Nephron progenitor cell (in vitro differentiated cells): ENCODE measurements around the gene KCNA1.

ENCODE experiments used
- DNase-seq: peaks from one replicate; pipeline ENCODE4 v3.0.0; 2021
- H3K27ac Mint-ChIP-seq: 2 replicates; pipeline ENCODE4 v1.8.0; 2021; ENCODE audit warnings: mild to moderate bottlenecking, moderate library complexity, mixed read lengths
- H3K27me3 Mint-ChIP-seq: 2 replicates; pipeline ENCODE4 v1.8.0; 2021; ENCODE audit warnings: mild to moderate bottlenecking, low read depth, mixed read lengths; ENCODE audit not compliant: poor library complexity
- H3K36me3 Mint-ChIP-seq: 2 replicates; pipeline ENCODE4 v1.8.0; 2021; ENCODE audit warnings: low read depth, mixed read lengths
- H3K4me1 Mint-ChIP-seq: 2 replicates; pipeline ENCODE4 v1.8.0; 2021; ENCODE audit warnings: mixed read lengths
- H3K4me3 Mint-ChIP-seq: 2 replicates; pipeline ENCODE4 v1.8.0; 2021; ENCODE audit warnings: mild to moderate bottlenecking, moderate library complexity, mixed read lengths
- H3K9me3 Mint-ChIP-seq: 2 replicates; pipeline ENCODE4 v1.8.0; 2021; ENCODE audit warnings: mild to moderate bottlenecking, moderate library complexity, mixed read lengths
- TF ChIP-seq, protein P1 (sequence below): fragments of 200-600 bp; sonication (generic); IDR thresholded peaks from 2 replicates; pipeline ENCODE4 v1.5.0; 2021; ENCODE audit warnings: antibody characterized with exemption

Gene KCNA1

DNA sequence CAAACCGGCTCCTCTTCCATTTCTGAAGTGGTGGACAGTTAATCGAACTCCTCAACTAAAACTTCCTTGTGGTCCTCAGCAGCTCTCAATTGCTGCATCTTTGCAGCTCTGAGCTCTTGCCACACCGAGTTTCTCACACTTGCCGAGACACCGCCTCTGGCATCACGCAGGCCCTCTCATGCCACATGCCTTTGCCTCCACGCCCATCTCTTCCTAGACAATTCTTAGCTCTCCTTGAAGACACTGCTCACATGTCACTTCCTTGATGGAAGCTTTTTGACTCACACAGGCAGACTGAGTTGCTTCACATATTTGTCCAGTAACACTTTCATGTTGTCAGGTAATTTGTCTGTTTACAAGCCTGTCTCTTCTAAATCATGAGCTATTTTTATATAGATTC, 29.2 kb downstream of the KCNA1 start:
- Mint-ChIP-seq H3K27me3 (peaks cover 9% of the 10 kb centered on the region), H3K36me3 (no peaks in the 10 kb centered on the region), H3K4me1 (no peaks in the 10 kb centered on the region), H3K27ac (no peak overlapping the region), H3K4me3 (no peak overlapping the region), H3K9me3 (no peaks in the 10 kb centered on the region)
- DNase-seq = no peak
- TF ChIP-seq, protein P1, sequence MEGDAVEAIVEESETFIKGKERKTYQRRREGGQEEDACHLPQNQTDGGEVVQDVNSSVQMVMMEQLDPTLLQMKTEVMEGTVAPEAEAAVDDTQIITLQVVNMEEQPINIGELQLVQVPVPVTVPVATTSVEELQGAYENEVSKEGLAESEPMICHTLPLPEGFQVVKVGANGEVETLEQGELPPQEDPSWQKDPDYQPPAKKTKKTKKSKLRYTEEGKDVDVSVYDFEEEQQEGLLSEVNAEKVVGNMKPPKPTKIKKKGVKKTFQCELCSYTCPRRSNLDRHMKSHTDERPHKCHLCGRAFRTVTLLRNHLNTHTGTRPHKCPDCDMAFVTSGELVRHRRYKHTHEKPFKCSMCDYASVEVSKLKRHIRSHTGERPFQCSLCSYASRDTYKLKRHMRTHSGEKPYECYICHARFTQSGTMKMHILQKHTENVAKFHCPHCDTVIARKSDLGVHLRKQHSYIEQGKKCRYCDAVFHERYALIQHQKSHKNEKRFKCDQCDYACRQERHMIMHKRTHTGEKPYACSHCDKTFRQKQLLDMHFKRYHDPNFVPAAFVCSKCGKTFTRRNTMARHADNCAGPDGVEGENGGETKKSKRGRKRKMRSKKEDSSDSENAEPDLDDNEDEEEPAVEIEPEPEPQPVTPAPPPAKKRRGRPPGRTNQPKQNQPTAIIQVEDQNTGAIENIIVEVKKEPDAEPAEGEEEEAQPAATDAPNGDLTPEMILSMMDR = no peak

DNA sequence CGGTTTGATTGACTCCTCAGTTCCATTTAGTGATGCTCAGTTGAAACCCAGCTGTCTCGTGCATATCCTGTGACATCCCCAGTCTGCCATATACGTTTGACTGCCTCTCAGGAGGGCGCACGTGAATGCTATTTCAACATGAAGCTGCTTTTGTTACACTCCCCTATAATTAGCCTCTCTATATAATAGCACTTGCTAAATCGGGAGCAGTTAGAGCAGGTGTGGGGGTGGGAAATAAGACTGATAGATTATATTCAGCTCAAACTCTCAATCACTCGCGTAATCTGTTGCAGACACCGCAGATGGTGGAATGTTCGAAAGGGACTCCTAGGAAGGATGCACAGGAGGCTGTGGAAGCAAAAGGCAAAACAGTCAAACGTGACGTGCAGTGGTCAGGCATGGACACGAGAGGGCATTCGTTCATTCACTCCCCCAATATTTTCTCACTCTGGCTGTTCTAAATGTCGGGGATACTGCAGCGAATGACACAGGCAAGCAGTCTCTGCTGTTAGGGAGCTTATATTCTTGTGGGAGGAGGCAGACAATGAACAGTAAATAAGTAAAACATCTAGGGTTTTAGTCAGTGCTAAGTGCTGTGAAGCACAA, 29.8 kb downstream of the KCNA1 start:
- TF ChIP-seq, protein P1 = no peak
- Mint-ChIP-seq H3K27ac (no peak overlapping the region), H3K27me3 (peaks cover 9% of the 10 kb centered on the region), H3K9me3 (no peaks in the 10 kb centered on the region), H3K36me3 (no peaks in the 10 kb centered on the region), H3K4me3 (no peak overlapping the region), H3K4me1 (no peaks in the 10 kb centered on the region)
- no peak for DNase-seq

DNA sequence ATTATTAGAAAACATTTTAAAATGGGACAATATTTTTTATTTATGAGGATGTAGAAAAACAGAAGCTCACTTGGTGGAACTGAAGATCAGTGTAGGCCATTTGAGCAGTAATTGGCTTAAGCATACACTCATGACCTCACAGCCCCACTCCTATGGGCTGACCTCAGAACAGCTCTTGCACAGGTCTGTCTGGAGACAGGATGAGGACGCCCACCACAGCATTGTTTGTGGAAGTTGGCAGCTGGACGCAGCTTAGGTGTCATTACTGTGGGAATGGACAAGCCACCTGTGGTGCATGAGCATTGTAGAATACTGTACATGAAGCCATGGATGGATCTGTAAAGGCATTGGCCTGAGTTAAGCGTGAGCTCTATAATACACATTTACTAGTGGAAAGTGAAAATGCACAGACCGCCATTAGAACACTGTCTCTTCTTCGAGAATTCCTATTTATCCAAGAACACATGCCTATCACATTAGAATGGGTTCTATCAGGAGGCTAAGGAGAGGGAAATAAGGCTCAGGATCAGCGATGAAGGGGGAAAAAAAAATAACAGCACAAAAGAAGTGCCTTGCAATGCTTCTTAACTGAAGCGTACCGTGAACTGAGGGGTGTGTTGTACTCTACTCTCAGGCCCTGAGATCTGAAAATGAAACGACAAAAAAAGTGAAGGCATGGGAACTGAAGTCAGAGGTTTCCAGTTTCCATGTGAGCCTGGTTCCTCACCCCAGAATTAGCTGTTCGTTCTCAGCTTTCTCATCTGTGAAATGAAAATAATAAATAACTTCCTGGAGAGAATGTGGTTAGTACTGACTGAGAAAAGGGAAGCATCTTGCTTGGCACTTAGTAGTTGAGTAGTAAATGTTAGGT, 33.6 kb downstream of the KCNA1 start:
- Mint-ChIP-seq H3K36me3 (no peaks in the 10 kb centered on the region), H3K4me1 (peaks cover 19% of the 10 kb centered on the region), H3K4me3 (no peak overlapping the region), H3K9me3 (no peaks in the 10 kb centered on the region), H3K27me3 (peaks cover 10% of the 10 kb centered on the region), H3K27ac (no peak overlapping the region)
- TF ChIP-seq, protein P1 = no peak
- no peak for DNase-seq

DNA sequence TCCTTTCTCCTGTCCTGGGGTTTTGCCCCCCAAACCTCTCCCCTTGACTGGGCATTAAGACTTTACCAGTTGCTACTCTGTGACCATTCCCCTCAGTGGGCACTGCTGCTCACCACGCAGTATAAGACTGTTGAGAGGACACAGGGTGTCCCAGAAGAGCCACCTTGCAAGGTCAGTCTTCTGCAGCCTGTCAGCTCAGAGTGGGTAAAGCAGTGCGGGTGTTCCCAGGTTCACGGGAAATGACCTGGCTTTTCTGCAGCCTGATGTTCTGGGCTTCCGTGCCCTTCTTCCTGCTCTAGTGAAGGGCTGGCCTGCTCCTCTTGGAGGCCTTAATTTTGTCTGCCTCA, 34.2 kb downstream of the KCNA1 start:
- TF ChIP-seq, protein P1 = no peak
- Mint-ChIP-seq H3K36me3 (no peaks in the 10 kb centered on the region), H3K4me3 (no peak overlapping the region), H3K9me3 (no peaks in the 10 kb centered on the region), H3K27ac (no peak overlapping the region), H3K27me3 (peaks cover 8% of the 10 kb centered on the region), H3K4me1 (peaks cover 19% of the 10 kb centered on the region)
- DNase-seq = no peak

DNA sequence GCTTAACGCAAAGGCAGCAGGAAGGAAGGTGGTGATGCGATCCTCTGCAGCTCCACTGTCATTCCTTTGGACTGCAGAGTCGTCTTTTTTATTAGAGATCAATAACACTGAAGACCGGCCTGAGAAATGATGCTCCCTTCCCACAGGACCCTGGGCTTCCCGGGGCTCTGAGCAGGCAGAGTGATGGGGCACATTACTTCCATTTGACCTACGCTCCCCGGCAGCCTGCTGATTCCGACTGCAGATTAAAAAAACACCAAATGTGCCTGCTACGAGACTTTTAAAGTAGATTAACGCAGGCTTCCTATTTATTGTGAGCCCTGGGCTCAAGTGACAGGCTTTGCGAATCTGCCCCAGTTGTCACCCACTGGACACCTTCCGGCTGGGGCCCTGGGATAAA, 37.5 kb downstream of the KCNA1 start:
- Mint-ChIP-seq H3K4me3 (no peak overlapping the region), H3K9me3 (peaks cover 5% of the 10 kb centered on the region), H3K27ac (no peak overlapping the region), H3K36me3 (no peaks in the 10 kb centered on the region), H3K4me1 (peaks cover 19% of the 10 kb centered on the region), H3K27me3 (peaks cover 13% of the 10 kb centered on the region)
- TF ChIP-seq, protein P1 = no peak
- no peak for DNase-seq
